ENCODE results near the gene SMIM12. TPM values are rescaled to one million over a fixed set of nuclear protein-coding genes. Genes with fewer than 3 reads are reported as not detected.
"Not testable (repeated sequence)": the region's sequence is repeated elsewhere in the genome, so short reads cannot be mapped to it uniquely, and the experiment has no call there.

SMIM12 gene
- total RNA-seq, 1 donor from 2014 or later = 24.6 TPM

DNA sequence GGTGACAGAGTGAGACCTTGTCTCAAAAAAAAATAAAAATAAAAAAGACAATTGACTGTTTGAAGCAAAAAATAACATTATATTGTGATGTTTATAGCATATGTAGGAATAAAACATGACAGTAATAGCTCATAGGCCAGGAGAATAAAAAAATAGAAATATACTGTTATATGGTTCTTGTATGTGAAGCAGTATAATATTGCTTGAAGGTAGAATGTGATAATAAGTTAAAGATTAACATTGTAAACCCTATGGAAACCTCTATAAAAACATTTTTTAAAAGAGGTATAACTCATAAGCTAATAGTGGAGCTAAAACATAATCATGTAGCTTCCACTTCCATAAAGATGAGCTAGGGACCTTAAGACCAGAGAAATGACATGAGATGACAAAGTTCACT, 43.2 kb downstream of the SMIM12 start:
- DNase-seq (ENCODE audit: low spot score in 2 of 2, unreplicated experiment in 2 of 2) = no peak
- no peaks in the 10 kb centered on the region for H3K36me3 Mint-ChIP-seq
- H3K27me3 Mint-ChIP-seq (ENCODE audit: low read depth) = peaks cover 11% of the 10 kb centered on the region
- no peak overlapping the region for H3K4me3 Mint-ChIP-seq
- TF ChIP-seq, protein P1, sequence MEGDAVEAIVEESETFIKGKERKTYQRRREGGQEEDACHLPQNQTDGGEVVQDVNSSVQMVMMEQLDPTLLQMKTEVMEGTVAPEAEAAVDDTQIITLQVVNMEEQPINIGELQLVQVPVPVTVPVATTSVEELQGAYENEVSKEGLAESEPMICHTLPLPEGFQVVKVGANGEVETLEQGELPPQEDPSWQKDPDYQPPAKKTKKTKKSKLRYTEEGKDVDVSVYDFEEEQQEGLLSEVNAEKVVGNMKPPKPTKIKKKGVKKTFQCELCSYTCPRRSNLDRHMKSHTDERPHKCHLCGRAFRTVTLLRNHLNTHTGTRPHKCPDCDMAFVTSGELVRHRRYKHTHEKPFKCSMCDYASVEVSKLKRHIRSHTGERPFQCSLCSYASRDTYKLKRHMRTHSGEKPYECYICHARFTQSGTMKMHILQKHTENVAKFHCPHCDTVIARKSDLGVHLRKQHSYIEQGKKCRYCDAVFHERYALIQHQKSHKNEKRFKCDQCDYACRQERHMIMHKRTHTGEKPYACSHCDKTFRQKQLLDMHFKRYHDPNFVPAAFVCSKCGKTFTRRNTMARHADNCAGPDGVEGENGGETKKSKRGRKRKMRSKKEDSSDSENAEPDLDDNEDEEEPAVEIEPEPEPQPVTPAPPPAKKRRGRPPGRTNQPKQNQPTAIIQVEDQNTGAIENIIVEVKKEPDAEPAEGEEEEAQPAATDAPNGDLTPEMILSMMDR (IDR thresholded peaks at IDR 0.05; ENCODE audit: unreplicated experiment) = no peak
- H3K4me1 Mint-ChIP-seq = no peaks in the 10 kb centered on the region
- H3K9me3 Mint-ChIP-seq = peaks cover 9% of the 10 kb centered on the region
- H3K27ac Mint-ChIP-seq = no peak overlapping the region

DNA sequence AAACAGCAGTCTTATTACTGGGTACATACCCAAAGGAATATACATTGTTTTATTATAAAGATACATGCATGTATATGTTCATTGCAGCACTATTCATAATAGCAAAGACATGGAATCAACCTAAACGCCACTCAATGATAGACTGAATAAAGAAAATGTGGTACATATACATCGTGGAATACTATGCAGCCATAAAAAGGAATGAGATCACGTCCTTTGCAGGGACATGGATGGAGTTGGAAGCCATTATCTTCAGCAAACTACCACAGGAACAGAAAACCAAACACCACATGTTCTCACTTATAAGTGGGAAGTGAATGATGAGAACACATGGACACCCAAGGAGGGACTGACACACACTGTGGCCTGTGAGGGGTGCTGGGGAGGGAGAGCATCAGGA, 48.8 kb downstream of the SMIM12 start:
- H3K27me3 Mint-ChIP-seq (ENCODE audit: low read depth); H3K9me3 Mint-ChIP-seq; H3K27ac Mint-ChIP-seq; H3K4me1 Mint-ChIP-seq; H3K4me3 Mint-ChIP-seq; H3K36me3 Mint-ChIP-seq; DNase-seq (ENCODE audit: low spot score in 2 of 2, unreplicated experiment in 2 of 2): not testable (repeated sequence)

DNA sequence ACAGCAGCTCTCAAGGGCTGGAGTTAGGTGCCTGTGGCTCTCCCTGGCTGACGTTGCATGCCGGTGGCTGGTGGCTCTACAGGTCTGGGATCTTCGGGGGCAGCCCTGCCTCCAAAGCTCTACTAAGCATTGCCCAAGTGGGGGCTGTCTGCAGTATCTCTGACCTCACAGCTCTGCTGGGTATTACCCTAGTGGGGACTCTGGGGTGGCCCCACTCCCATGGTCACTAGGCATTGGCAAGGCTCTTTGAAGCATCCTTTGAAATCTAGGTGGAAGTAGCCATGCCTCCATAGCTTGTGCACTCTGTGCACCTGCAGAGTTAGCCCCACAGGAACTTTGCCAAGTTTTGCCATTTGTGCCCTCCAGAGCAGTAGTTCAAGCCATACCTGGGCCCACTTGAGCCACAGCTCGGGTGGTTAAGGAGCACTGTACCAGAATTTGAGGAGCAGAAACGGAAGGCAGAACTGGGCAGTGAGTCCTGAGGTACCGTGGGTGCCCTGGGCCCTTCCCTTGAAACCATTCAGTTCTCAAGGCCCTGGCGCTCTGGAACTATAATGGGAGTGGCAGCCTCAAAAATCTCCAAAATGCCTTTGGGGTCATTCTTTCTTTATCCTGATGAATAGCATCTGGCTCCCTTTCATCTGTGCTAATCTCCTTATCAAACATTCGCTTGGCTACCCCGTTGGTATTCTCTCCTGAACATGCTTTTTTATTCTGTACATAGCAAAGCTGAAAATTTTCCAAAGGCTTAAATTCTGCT, 51.3 kb downstream of the SMIM12 start:
- TF ChIP-seq, protein P1 (IDR thresholded peaks at IDR 0.05; ENCODE audit: unreplicated experiment) = no peak
- peaks cover 9% of the 10 kb centered on the region for H3K9me3 Mint-ChIP-seq
- H3K27ac Mint-ChIP-seq = no peak overlapping the region
- H3K4me3 Mint-ChIP-seq = no peak overlapping the region
- H3K36me3 Mint-ChIP-seq = no peaks in the 10 kb centered on the region
- peaks cover 5% of the 10 kb centered on the region for H3K27me3 Mint-ChIP-seq (ENCODE audit: low read depth)
- H3K4me1 Mint-ChIP-seq = no peaks in the 10 kb centered on the region
- DNase-seq (ENCODE audit: low spot score in 2 of 2, unreplicated experiment in 2 of 2) = no peak

DNA sequence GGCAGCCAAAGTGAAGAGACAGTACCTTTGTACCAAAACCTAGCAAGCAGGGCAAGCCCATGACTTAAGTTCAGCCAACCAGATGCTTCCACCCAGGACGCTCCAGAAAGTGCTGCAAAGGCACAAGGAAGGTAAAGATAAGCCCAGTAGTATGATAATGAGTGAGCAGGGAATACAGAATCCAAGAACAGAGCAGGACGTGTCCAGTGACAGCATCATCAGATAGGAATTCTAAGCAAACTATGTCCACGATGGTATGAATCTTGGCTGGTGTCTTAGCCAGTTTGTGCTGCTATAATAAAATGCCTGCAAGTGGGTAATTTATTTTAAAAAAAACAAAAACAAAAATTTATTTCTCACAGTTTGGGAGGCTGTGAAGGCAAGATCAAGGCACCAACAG, 53.2 kb downstream of the SMIM12 start:
- TF ChIP-seq, protein P1 (IDR thresholded peaks at IDR 0.05; ENCODE audit: unreplicated experiment) = no peak
- H3K27me3 Mint-ChIP-seq (ENCODE audit: low read depth) = peaks cover 5% of the 10 kb centered on the region
- DNase-seq (ENCODE audit: low spot score in 2 of 2, unreplicated experiment in 2 of 2) = no peak
- H3K4me3 Mint-ChIP-seq = no peak overlapping the region
- no peaks in the 10 kb centered on the region for H3K4me1 Mint-ChIP-seq
- H3K9me3 Mint-ChIP-seq = peaks cover 12% of the 10 kb centered on the region
- H3K27ac Mint-ChIP-seq = no peak overlapping the region
- H3K36me3 Mint-ChIP-seq = no peaks in the 10 kb centered on the region

DNA sequence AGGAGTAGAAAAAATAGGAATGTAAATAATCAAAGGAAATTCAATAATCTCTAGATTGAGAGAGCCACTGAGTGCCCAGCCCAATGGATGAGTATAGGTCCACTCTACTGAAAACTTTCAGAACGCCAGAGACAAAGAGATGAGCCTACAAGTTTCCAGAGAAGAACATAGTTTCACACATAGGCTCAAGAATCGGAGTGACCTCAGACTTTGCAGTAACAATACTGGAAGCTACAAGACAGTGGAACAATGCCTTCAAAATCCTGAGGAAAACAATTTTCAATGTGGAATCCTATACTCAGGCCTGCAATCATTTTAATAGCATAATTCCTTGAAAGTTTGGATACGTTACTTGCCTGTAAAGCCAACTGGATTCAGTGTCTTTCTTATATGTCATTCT, 55.8 kb downstream of the SMIM12 start:
- peaks cover 3% of the 10 kb centered on the region for H3K4me1 Mint-ChIP-seq
- peaks cover 12% of the 10 kb centered on the region for H3K9me3 Mint-ChIP-seq
- TF ChIP-seq, protein P1 (IDR thresholded peaks at IDR 0.05; ENCODE audit: unreplicated experiment) = no peak
- H3K27ac Mint-ChIP-seq = no peak overlapping the region
- DNase-seq (ENCODE audit: low spot score in 2 of 2, unreplicated experiment in 2 of 2) = no peak
- no peak overlapping the region for H3K4me3 Mint-ChIP-seq
- peaks cover 5% of the 10 kb centered on the region for H3K27me3 Mint-ChIP-seq (ENCODE audit: low read depth)
- H3K36me3 Mint-ChIP-seq = no peaks in the 10 kb centered on the region

Other genes with a start within 250 kb of the SMIM12 start
- 0.27 to 0.44 TPM (median 0.38 TPM) in 3 replicates for gene GJB5, start 104.7 kb downstream of the SMIM12 start, total RNA-seq
- not detected in 3 replicates for gene GJB4, start 100.0 kb downstream of the SMIM12 start, total RNA-seq
- gene GJB3, start 78.5 kb downstream of the SMIM12 start, total RNA-seq = 0.14 TPM in 1 of 3 replicates, not detected in the others
- not detected in 3 replicates for gene GJA4, start 66.8 kb downstream of the SMIM12 start, total RNA-seq
- 0.23 to 0.44 TPM (median 0.27 TPM) in 3 replicates for gene DLGAP3, start 69.9 kb upstream of the SMIM12 start, total RNA-seq
- gene TMEM35B, start 125.6 kb upstream of the SMIM12 start, total RNA-seq = 13.9 to 16.5 TPM (median 14.9 TPM) in 3 replicates
- 18.5 to 20.1 TPM (median 18.7 TPM) in 3 replicates for gene ZMYM6, start 172.2 kb upstream of the SMIM12 start, total RNA-seq
- gene ZMYM1, start 219.6 kb upstream of the SMIM12 start, total RNA-seq = 24.1 to 25.1 TPM (median 24.2 TPM) in 3 replicates